ENCODE data around the gene CDPF1. TPM values are rescaled to one million over a fixed set of nuclear protein-coding genes. Genes with fewer than 3 reads are reported as not detected.

The CDPF1 gene
- total RNA-seq, 4 donors from 2014 or later, result 10.0 to 17.3 (median 13.2) TPM

GRCh38 chr22:46229701-46230100 lies 20.4 kb downstream of the CDPF1 start:
- 94 to 96% methylated on average over 8 of the region's 8 CpGs for WGBS, 2 donors
- intact Hi-C loops (cut with DNase I; ENCODE audit: low total_unique reads), result no loop called here
- DNase-seq (ENCODE audit: low spot score in 2 of 2), result no peak
- no peak overlapping the region for H3K4me3 ChIP-seq (ENCODE audit: low read depth, poor library complexity, severe bottlenecking)
- no peak for TF ChIP-seq POLR2A (IDR thresholded peaks at IDR 0.05)
- TF ChIP-seq, protein P1, sequence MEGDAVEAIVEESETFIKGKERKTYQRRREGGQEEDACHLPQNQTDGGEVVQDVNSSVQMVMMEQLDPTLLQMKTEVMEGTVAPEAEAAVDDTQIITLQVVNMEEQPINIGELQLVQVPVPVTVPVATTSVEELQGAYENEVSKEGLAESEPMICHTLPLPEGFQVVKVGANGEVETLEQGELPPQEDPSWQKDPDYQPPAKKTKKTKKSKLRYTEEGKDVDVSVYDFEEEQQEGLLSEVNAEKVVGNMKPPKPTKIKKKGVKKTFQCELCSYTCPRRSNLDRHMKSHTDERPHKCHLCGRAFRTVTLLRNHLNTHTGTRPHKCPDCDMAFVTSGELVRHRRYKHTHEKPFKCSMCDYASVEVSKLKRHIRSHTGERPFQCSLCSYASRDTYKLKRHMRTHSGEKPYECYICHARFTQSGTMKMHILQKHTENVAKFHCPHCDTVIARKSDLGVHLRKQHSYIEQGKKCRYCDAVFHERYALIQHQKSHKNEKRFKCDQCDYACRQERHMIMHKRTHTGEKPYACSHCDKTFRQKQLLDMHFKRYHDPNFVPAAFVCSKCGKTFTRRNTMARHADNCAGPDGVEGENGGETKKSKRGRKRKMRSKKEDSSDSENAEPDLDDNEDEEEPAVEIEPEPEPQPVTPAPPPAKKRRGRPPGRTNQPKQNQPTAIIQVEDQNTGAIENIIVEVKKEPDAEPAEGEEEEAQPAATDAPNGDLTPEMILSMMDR (IDR thresholded peaks at IDR 0.05), result no peak

DNA sequence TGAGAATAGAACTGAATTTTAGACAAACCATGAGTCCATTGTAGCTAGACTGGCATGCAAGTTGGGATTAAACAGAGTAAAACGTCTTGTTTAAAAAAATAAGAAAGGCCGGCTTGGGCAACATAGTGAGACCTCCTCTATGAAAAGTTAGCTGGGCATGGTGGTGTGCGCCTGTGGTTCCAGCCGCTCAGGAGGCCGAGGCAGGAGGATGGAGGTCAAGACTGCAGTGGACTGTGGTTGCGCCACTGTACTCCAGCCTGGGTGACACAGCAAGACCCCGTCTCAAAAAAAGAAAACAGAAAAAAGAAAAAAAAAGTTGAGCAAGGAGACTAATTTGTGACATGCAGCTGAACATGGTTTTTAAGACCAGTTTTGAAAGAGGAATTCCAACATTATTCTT lies 23.5 kb downstream of the CDPF1 start:
- intact Hi-C loops (cut with DNase I; ENCODE audit: low total_unique reads), result no loop called here
- no peak overlapping the region for H3K4me3 ChIP-seq (ENCODE audit: low read depth, poor library complexity, severe bottlenecking)
- DNase-seq (ENCODE audit: low spot score in 2 of 2), result no peak
- TF ChIP-seq POLR2A (IDR thresholded peaks at IDR 0.05), result no peak
- TF ChIP-seq, protein P1 (IDR thresholded peaks at IDR 0.05), result no peak
- 94 to 96% methylated on average over 7 of the region's 7 CpGs for WGBS, 2 donors

DNA sequence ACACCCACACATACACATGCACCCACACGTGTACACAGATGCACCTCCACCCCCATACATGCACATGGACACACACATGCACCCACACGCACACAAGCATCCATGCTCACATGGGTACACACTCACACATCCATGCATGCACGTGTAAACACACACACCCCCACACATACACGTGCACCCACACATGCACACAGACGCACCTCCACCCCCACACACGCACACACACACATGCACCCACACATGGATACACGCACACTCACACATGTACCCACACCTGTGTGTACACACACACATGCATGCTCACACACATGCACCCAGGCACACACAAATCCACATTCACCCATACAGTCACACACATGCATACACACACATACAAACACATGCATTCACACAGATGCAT lies 24.5 kb downstream of the CDPF1 start:
- intact Hi-C loops (cut with DNase I; ENCODE audit: low total_unique reads), result no loop called here
- WGBS, 2 donors, result 87 to 91% methylated on average over 7 of the region's 7 CpGs
- DNase-seq (ENCODE audit: low spot score in 2 of 2), result no peak
- no peak overlapping the region for H3K4me3 ChIP-seq (ENCODE audit: low read depth, poor library complexity, severe bottlenecking)
- TF ChIP-seq, protein P1 (IDR thresholded peaks at IDR 0.05), result no peak
- TF ChIP-seq POLR2A (IDR thresholded peaks at IDR 0.05), result no peak

GRCh38 chr22:46224898-46225290 lies 25.2 kb downstream of the CDPF1 start:
- TF ChIP-seq, protein P1 (IDR thresholded peaks at IDR 0.05), result no peak
- TF ChIP-seq POLR2A (IDR thresholded peaks at IDR 0.05), result no peak
- no peak for DNase-seq (ENCODE audit: low spot score in 2 of 2)
- intact Hi-C loops (cut with DNase I; ENCODE audit: low total_unique reads), result no loop called here
- no peak overlapping the region for H3K4me3 ChIP-seq (ENCODE audit: low read depth, poor library complexity, severe bottlenecking)
- WGBS, 2 donors, result 82 to 84% methylated on average over 10 of the region's 10 CpGs

DNA sequence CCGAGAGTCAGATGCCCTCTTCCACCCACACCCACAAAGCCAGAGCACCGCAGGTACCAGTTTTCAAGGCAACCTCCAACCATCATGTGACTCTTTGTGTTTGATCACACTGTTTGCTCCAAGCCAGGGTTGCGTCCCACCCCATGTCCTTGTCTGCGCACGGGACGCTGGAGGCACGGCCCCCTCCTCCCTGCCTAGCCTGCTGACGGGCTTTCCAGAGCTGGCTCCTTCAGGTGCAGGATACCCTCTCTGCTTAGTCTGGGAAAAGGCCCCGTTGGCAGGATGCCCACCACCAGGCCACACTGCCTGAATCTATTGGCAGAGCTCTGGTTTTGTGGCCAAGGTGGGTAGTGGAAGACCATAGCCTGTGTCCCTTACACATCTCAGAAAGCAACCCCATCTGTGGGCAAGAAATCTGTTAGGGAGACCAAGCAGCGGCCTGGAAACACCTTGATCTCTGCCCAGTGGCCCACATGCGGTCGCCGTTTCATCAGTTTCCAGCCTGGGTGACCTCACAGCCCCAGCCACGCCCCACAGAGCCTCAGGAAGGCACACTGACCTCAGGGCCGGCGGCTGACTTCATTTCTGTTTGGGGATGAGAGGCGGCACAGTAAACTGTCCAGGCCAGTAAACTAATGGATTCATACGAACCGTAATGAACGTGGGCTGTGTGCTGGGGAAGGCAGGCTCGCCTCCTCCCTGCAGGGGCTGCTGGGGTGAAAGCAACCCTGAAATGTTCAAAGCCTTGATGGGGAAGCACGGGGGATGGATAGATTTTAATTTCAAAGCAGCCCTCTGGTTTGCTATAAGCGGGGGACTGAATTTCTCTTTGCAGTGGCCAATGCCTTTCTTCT lies 25.8 kb downstream of the CDPF1 start:
- intact Hi-C loops (cut with DNase I; ENCODE audit: low total_unique reads), result no loop called here
- DNase-seq (ENCODE audit: low spot score in 2 of 2), result no peak
- H3K4me3 ChIP-seq (ENCODE audit: low read depth, poor library complexity, severe bottlenecking), result no peak overlapping the region
- WGBS, 2 donors, result 91% methylated on average over 22 to 23 of the region's 23 CpGs
- no peak for TF ChIP-seq POLR2A (IDR thresholded peaks at IDR 0.05)
- TF ChIP-seq, protein P1 (IDR thresholded peaks at IDR 0.05), result no peak
